RWPE2 (cell line): Measurements from ENCODE around the gene NDFIP2.

ENCODE experiments used
- ATAC-seq: fragments of 200-7000 bp; cut with Tn5 transposase; 3 replicates; pipeline ENCODE4 v1.9.1; 2021; ENCODE audit warnings: low read depth
- DNase-seq: peaks from one replicate; pipeline ENCODE4 v3.0.0-alpha.2; 2020; ENCODE audit warnings: low spot score
- H3K27ac ChIP-seq: fragments of 450-650 bp; 2 replicates; pipeline ENCODE4 v1.5.1; 2017; ENCODE audit warnings: mild to moderate bottlenecking; ENCODE audit not compliant: poor library complexity, severe bottlenecking
- H3K27me3 ChIP-seq: fragments of 250-450 bp; sonication (Bioruptor Pico); 2 replicates; pipeline ENCODE4 v1.5.1; 2021; ENCODE audit warnings: mild to moderate bottlenecking, moderate library complexity; ENCODE audit not compliant: insufficient read depth, poor library complexity, severe bottlenecking
- H3K36me3 ChIP-seq: fragments of 250-450 bp; sonication (Bioruptor Pico); 2 replicates; pipeline ENCODE4 v1.5.1; 2020; ENCODE audit warnings: low read depth, mild to moderate bottlenecking, moderate library complexity
- H3K4me1 ChIP-seq: fragments of 250-450 bp; sonication (Bioruptor Pico); 2 replicates; pipeline ENCODE4 v1.5.1; 2021; ENCODE audit warnings: mild to moderate bottlenecking, moderate library complexity; ENCODE audit not compliant: insufficient read depth, poor library complexity, severe bottlenecking
- H3K4me3 ChIP-seq: fragments of 250-450 bp; sonication (Bioruptor Pico); 2 replicates; pipeline ENCODE4 v1.5.1; 2021; ENCODE audit warnings: mild to moderate bottlenecking, moderate library complexity; ENCODE audit not compliant: severe bottlenecking
- H3K9me3 ChIP-seq: fragments of 250-450 bp; sonication (Bioruptor Pico); 2 replicates; pipeline ENCODE4 v1.5.1; 2021; ENCODE audit warnings: mild to moderate bottlenecking, moderate library complexity; ENCODE audit not compliant: severe bottlenecking
- TF ChIP-seq, protein P1 (sequence below): fragments of 450-650 bp; IDR thresholded peaks from one replicate; pipeline ENCODE4 v1.5.1; 2017; ENCODE audit warnings: mild to moderate bottlenecking, moderate library complexity; ENCODE audit not compliant: poor library complexity, severe bottlenecking

The NDFIP2 gene

DNA sequence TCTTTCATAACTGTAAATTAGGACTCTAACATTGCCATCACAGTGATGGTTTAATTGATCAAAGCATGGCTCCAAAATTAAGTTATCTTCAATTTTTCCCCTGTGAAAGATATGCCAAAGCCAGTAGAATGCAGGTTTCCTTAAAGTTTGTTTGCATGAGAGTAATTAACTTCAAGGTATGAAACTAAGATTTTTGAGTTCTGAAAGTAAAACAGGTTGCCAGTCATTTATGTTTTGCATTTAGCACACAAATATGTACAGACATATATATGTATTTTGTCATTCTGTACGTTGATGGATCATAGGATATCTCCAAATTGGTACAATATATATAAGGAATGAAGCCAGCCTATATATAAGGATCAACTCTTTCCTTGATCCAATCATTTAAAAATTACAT, 23.6 kb upstream of the NDFIP2 start:
- no peak overlapping the region for H3K4me3 ChIP-seq
- TF ChIP-seq, protein P1, sequence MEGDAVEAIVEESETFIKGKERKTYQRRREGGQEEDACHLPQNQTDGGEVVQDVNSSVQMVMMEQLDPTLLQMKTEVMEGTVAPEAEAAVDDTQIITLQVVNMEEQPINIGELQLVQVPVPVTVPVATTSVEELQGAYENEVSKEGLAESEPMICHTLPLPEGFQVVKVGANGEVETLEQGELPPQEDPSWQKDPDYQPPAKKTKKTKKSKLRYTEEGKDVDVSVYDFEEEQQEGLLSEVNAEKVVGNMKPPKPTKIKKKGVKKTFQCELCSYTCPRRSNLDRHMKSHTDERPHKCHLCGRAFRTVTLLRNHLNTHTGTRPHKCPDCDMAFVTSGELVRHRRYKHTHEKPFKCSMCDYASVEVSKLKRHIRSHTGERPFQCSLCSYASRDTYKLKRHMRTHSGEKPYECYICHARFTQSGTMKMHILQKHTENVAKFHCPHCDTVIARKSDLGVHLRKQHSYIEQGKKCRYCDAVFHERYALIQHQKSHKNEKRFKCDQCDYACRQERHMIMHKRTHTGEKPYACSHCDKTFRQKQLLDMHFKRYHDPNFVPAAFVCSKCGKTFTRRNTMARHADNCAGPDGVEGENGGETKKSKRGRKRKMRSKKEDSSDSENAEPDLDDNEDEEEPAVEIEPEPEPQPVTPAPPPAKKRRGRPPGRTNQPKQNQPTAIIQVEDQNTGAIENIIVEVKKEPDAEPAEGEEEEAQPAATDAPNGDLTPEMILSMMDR = no peak
- DNase-seq (no peak), ATAC-seq (no peak)
- H3K36me3 ChIP-seq = no peaks in the 10 kb centered on the region
- H3K4me1 ChIP-seq = peaks cover 7% of the 10 kb centered on the region
- H3K9me3 ChIP-seq = no peaks in the 10 kb centered on the region
- no peaks in the 10 kb centered on the region for H3K27me3 ChIP-seq
- H3K27ac ChIP-seq = no peak overlapping the region

DNA sequence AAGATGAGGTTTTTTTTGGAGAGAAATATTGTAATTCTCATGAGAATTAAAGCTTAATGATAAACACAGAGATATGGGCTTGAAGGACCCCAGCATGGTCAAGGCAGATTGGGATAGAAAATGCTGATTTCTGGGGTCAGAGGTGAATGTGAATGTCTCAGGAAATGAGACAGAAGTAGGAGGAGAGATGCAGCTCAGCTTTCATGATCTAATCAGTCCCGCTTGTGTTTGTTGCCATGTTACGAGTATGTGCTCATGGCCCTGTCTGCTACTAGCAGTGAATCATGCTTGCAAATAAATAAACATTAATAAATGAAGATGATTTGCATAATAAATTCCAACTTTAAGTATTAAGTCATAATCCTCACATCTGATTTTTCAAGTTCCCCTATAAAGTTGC, 23.0 kb upstream of the NDFIP2 start:
- no peak overlapping the region for H3K4me3 ChIP-seq
- H3K27me3 ChIP-seq = no peaks in the 10 kb centered on the region
- peaks cover 7% of the 10 kb centered on the region for H3K4me1 ChIP-seq
- TF ChIP-seq, protein P1 = no peak
- no peak overlapping the region for H3K27ac ChIP-seq
- H3K9me3 ChIP-seq = no peaks in the 10 kb centered on the region
- H3K36me3 ChIP-seq = no peaks in the 10 kb centered on the region
- no peak for DNase-seq
- ATAC-seq = peak; percentile 78; the same call in 2 of the 3 replicates

DNA sequence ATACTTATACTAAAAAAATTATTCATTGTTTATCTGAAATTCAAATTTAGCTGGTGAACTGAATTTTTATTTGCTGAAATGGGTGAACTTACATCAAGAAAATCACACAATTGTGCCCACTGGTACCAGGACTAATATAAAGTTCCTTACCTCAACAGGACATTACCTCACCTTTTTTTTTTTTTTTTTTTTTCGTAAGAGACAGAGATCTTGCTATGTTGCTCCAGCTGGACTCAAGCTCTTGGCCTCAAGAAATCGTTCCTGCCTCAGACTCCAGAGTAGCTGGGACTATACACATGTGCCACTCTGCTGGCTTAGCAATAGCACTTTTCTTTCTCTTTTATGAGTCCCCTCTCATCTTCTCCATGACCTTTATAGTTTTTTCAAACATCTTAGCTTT, 22.5 kb upstream of the NDFIP2 start:
- DNase-seq = no peak
- Histone ChIP-seq H3K9me3 (no peaks in the 10 kb centered on the region), H3K4me1 (peaks cover 7% of the 10 kb centered on the region), H3K27me3 (no peaks in the 10 kb centered on the region), H3K4me3 (no peak overlapping the region), H3K36me3 (no peaks in the 10 kb centered on the region), H3K27ac (no peak overlapping the region)
- TF ChIP-seq, protein P1 = no peak
- no peak for ATAC-seq

DNA sequence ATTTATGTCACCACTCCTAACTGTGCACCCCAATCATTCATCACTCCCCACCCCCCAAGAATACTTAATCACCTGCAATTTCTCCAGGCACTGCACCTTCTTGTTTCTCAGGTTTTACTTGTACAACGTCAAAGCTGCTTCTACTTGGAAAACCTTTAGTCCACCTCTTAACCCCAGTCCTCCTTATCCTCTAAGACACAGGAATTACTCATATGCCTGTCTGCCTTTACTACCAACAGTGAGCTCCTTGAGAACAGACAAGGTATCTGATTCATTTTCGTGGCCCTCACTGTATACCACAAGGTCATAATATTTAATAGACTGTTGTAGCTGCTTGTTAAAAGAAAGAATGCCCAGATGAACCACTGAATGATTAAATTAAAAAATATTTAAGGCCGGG, 21.0 kb upstream of the NDFIP2 start:
- H3K36me3 ChIP-seq = no peaks in the 10 kb centered on the region
- H3K4me3 ChIP-seq = no peak overlapping the region
- H3K27me3 ChIP-seq = no peaks in the 10 kb centered on the region
- H3K4me1 ChIP-seq = peaks cover 7% of the 10 kb centered on the region
- H3K9me3 ChIP-seq = no peaks in the 10 kb centered on the region
- TF ChIP-seq, protein P1 = no peak
- ATAC-seq (no peak), DNase-seq (no peak)
- no peak overlapping the region for H3K27ac ChIP-seq

DNA sequence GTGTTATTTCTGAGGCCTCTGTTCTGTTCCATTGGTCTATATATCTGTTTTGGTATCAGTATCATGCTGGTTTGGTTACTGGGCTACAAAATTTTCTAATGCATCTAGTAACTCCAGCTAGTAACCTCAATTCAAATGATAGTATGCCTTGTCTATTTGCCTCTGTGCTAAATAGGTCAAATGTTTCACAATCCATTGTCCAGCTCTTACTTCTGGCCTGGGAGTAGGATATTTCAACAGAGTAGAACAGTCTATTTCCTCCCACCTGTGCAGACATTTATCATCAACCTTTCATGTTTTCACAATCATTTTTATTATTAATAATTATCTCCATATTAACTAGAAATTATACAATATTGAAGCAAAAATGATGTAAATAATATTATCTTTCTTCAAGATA, 18.1 kb upstream of the NDFIP2 start:
- DNase-seq (no peak), ATAC-seq (no peak)
- TF ChIP-seq, protein P1 = no peak
- Histone ChIP-seq H3K27ac (no peak overlapping the region), H3K4me1 (peaks cover 4% of the 10 kb centered on the region), H3K9me3 (no peaks in the 10 kb centered on the region), H3K27me3 (no peaks in the 10 kb centered on the region), H3K36me3 (no peaks in the 10 kb centered on the region), H3K4me3 (no peak overlapping the region)
